OCI-LY1 (cell line): ENCODE data around the gene CHRNB4.

Experiments used
- EZH2 ChIP-seq: fragments of 200-600 bp; sonication (generic), shearing (Covaris generic); IDR thresholded peaks from 2 replicates; pipeline ENCODE4 v1.8.0; 2017; ENCODE audit warnings: borderline replicate concordance, mixed run types, mild to moderate bottlenecking, antibody characterized with exemption, low read length, moderate library complexity, mixed read lengths
- TF ChIP-seq, protein P1 (sequence below): fragments of 200-600 bp; sonication (generic), shearing (Covaris generic); IDR thresholded peaks from 2 replicates; pipeline ENCODE4 v1.5.1; 2017; ENCODE audit warnings: mild to moderate bottlenecking, antibody characterized with exemption, low read length, moderate library complexity, mixed read lengths

DNA sequence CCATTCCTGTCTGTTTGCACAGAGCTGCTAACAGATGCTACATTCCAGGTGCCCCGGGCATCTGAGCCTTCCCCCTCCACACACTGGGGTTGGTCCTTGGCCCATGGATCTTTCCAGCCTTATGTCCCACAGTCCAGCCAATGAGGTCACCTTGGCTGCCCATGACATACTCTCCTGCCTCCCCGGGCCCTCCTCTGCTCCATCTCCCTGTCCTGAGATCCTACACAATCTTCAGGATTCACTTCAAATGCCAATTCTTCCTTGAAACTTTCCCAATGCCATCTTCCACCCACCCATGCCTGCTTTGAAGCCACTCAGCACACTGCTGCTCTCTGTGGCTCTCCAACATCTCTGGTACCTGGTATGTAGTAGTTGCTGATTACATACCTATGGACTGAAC, 24.5 kb downstream of the CHRNB4 start:
- TF ChIP-seq, protein P1, sequence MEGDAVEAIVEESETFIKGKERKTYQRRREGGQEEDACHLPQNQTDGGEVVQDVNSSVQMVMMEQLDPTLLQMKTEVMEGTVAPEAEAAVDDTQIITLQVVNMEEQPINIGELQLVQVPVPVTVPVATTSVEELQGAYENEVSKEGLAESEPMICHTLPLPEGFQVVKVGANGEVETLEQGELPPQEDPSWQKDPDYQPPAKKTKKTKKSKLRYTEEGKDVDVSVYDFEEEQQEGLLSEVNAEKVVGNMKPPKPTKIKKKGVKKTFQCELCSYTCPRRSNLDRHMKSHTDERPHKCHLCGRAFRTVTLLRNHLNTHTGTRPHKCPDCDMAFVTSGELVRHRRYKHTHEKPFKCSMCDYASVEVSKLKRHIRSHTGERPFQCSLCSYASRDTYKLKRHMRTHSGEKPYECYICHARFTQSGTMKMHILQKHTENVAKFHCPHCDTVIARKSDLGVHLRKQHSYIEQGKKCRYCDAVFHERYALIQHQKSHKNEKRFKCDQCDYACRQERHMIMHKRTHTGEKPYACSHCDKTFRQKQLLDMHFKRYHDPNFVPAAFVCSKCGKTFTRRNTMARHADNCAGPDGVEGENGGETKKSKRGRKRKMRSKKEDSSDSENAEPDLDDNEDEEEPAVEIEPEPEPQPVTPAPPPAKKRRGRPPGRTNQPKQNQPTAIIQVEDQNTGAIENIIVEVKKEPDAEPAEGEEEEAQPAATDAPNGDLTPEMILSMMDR: no peak
- no peak for TF ChIP-seq EZH2
